ENCODE results near the gene ATP5F1E.

Gene ATP5F1E

GRCh38 chr20:58993332-58994248 is 38.5 kb downstream of the ATP5F1E start:
- in situ Hi-C loops (cut with HindIII; ENCODE audit: low sequenced_read_pairs): no loop called here
- no peak overlapping the region for H3K4me3 ChIP-seq (ENCODE audit: low read depth, low read length)
- DNase-seq (ENCODE audit: low read depth): no peak
- TF ChIP-seq, protein P1, sequence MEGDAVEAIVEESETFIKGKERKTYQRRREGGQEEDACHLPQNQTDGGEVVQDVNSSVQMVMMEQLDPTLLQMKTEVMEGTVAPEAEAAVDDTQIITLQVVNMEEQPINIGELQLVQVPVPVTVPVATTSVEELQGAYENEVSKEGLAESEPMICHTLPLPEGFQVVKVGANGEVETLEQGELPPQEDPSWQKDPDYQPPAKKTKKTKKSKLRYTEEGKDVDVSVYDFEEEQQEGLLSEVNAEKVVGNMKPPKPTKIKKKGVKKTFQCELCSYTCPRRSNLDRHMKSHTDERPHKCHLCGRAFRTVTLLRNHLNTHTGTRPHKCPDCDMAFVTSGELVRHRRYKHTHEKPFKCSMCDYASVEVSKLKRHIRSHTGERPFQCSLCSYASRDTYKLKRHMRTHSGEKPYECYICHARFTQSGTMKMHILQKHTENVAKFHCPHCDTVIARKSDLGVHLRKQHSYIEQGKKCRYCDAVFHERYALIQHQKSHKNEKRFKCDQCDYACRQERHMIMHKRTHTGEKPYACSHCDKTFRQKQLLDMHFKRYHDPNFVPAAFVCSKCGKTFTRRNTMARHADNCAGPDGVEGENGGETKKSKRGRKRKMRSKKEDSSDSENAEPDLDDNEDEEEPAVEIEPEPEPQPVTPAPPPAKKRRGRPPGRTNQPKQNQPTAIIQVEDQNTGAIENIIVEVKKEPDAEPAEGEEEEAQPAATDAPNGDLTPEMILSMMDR (IDR thresholded peaks at IDR 0.05; ENCODE audit: low read depth, low read length, missing control alignments): no peak

GRCh38 chr20:58992911-58993310 is 39.2 kb downstream of the ATP5F1E start:
- TF ChIP-seq, protein P1 (IDR thresholded peaks at IDR 0.05; ENCODE audit: low read depth, low read length, missing control alignments): no peak
- H3K4me3 ChIP-seq (ENCODE audit: low read depth, low read length): no peak overlapping the region
- DNase-seq (ENCODE audit: low read depth): no peak
- in situ Hi-C loops (cut with HindIII; ENCODE audit: low sequenced_read_pairs): no loop called here

- H3K4me3 ChIP-seq (ENCODE audit: low read depth, low read length): no peak overlapping the region
- in situ Hi-C loops (cut with HindIII; ENCODE audit: low sequenced_read_pairs): no loop called here
- DNase-seq (ENCODE audit: low read depth): no peak
- TF ChIP-seq, protein P1 (IDR thresholded peaks at IDR 0.05; ENCODE audit: low read depth, low read length, missing control alignments): no peak
These were observed 40.4 kb downstream of the ATP5F1E start for GRCh38 chr20:58991715-58992114.

DNA sequence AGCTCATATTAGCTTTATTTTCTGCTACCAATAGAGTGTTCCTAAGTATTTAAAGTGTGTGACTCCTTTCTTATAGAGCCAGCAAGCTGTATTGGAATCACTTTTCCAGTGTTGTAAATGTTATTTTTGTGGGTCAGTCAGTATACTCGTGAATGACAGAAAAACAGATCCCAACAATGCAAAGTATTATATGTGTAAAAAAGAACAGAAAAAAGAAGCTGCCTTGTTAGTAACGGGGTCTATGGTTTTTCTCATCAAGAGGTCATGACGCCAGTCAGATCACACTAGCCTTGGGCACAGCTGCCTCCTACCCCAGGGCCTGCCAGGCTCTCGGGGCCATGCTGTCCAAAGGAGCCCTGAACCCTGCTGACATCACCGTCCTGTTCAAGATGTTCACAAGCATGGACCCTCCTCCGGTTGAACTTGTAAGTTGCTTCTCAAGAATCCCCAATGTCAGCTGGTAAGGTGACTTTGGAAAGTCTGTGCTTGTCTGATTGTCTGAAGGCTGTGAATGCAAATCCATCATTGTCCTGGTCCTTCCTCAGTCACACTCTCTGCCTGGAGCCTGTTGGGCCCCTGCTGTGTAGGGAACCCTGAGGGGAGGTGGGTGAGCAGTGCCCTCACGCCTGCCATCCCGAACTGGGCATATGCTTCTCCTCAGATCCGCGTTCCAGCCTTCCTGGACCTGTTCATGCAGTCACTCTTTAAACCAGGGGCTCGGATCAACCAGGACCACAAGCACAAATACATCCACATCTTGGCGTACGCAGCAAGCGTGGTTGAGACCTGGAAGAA is 41.3 kb downstream of the ATP5F1E start:
- in situ Hi-C loops (cut with HindIII; ENCODE audit: low sequenced_read_pairs): no loop called here
- no peak overlapping the region for H3K4me3 ChIP-seq (ENCODE audit: low read depth, low read length)
- no peak for DNase-seq (ENCODE audit: low read depth)
- TF ChIP-seq, protein P1 (IDR thresholded peaks at IDR 0.05; ENCODE audit: low read depth, low read length, missing control alignments): no peak

DNA sequence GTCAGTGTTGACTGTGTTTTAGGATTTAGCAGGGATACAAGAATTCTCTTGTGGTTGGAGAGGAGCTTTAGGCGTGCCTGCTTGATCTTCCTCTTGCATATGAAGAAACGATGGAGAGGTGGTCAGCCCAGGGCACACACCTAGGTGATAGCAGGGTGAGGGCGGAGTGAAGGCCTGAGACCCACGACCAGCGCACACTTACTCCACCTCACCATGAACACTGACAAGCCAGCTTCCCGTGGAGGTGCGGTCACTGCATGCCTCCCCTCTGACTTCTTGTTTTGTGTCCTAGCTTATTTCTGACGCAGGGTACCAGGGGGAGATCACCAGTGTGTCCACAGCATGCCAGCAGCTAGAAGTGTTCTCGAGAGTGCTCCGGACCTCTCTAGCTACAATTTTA is 42.9 kb downstream of the ATP5F1E start:
- no peak for DNase-seq (ENCODE audit: low read depth)
- H3K4me3 ChIP-seq (ENCODE audit: low read depth, low read length): no peak overlapping the region
- TF ChIP-seq, protein P1 (IDR thresholded peaks at IDR 0.05; ENCODE audit: low read depth, low read length, missing control alignments): no peak
- in situ Hi-C loops (cut with HindIII; ENCODE audit: low sequenced_read_pairs): no loop called here

DNA sequence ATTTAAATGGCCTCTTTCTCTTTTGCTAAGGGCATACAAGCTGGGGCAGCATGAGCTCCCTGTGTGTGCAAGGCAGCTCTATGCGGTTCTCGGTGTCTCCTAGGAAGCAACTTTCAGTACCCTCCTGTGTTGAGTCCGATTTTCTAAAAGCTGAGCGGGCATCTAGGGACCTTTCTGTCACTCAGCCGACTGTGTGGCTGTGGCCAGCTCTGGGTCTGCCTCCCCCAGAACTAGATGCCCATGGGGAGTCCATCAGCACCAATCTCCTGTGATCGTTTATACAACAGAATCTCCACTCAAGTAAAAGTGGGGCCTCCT is 43.6 kb downstream of the ATP5F1E start:
- no peak overlapping the region for H3K4me3 ChIP-seq (ENCODE audit: low read depth, low read length)
- TF ChIP-seq, protein P1 (IDR thresholded peaks at IDR 0.05; ENCODE audit: low read depth, low read length, missing control alignments): no peak
- DNase-seq (ENCODE audit: low read depth): no peak
- in situ Hi-C loops (cut with HindIII; ENCODE audit: low sequenced_read_pairs): no loop called here
